Measurements from ENCODE around the gene FTL.

- TF ChIP-seq CTCF (IDR thresholded peaks at IDR 0.05) (no peak), POLR2A (IDR thresholded peaks at IDR 0.05) (no peak)
Measured at GRCh38 chr19:48940902-48941301, 24.2 kb upstream of the FTL start.

Data from tibial nerve (tissue), 3 donors.